Neural progenitor cell (in vitro differentiated cells): ENCODE measurements around the gene PDE1C. TPM values are rescaled to one million over a fixed set of nuclear protein-coding genes. Genes with fewer than 3 reads are reported as not detected.

ENCODE experiments used
- DNase-seq: peaks from one replicate; pipeline ENCODE4 v3.0.0-alpha.2; 2016; ENCODE audit warnings: low spot score
- H2AFZ ChIP-seq: fragments of 200-600 bp; sonication (generic); replicated peaks from 2 replicates; pipeline ENCODE4 v1.6.1; 2016; ENCODE audit warnings: antibody characterized with exemption
- H3F3A ChIP-seq: fragments of 200-600 bp; sonication (generic); 2 replicates; pipeline ENCODE4 v1.6.1; 2016; ENCODE audit warnings: antibody characterized with exemption, low read depth
- H3K27ac ChIP-seq: fragments of 200-600 bp; sonication (generic); 2 replicates; pipeline ENCODE4 v1.5.1; 2016; ENCODE audit warnings: mild to moderate bottlenecking
- H3K27me3 ChIP-seq: fragments of 200-600 bp; sonication (generic); 2 replicates; pipeline ENCODE4 v1.6.1; 2016; ENCODE audit warnings: mild to moderate bottlenecking, moderate library complexity
- H3K36me3 ChIP-seq: fragments of 200-600 bp; sonication (generic); 2 replicates; pipeline ENCODE4 v1.5.1; 2016
- H3K4me1 ChIP-seq: fragments of 200-600 bp; sonication (generic); 2 replicates; pipeline ENCODE4 v1.6.1; 2016; ENCODE audit warnings: mixed run types
- H3K4me2 ChIP-seq: fragments of 200-600 bp; sonication (generic); 2 replicates; pipeline ENCODE4 v1.6.1; 2016
- H3K4me3 ChIP-seq: fragments of 200-600 bp; sonication (generic); 2 replicates; pipeline ENCODE4 v1.5.1; 2016
- H3K79me2 ChIP-seq: fragments of 200-600 bp; sonication (generic); 2 replicates; pipeline ENCODE4 v1.6.1; 2016; ENCODE audit warnings: low read depth
- H3K9ac ChIP-seq: fragments of 200-600 bp; sonication (generic); 2 replicates; pipeline ENCODE4 v1.6.1; 2016
- H3K9me3 ChIP-seq: fragments of 200-600 bp; sonication (generic); 2 replicates; pipeline ENCODE4 v1.5.1; 2016; ENCODE audit warnings: low read depth
- H4K20me1 ChIP-seq: fragments of 200-600 bp; sonication (generic); 2 replicates; pipeline ENCODE4 v1.6.1; 2016; ENCODE audit warnings: low read depth
- H3K27ac Mint-ChIP-seq: 3 replicates; pipeline ENCODE4 v1.8.0; 2021; ENCODE audit warnings: mixed read lengths
- H3K27me3 Mint-ChIP-seq: 2 replicates; pipeline ENCODE4 v1.8.0; 2022; ENCODE audit warnings: low read depth, mild to moderate bottlenecking, inconsistent platforms, moderate library complexity, mixed read lengths; ENCODE audit not compliant: insufficient read depth
- H3K36me3 Mint-ChIP-seq: 3 replicates; pipeline ENCODE4 v1.8.0; 2021; ENCODE audit warnings: mixed read lengths
- H3K4me1 Mint-ChIP-seq: 3 replicates; pipeline ENCODE4 v1.8.0; 2021; ENCODE audit warnings: mixed read lengths
- H3K4me3 Mint-ChIP-seq: 3 replicates; pipeline ENCODE4 v1.8.0; 2021; ENCODE audit warnings: mild to moderate bottlenecking, moderate library complexity, mixed read lengths
- H3K9me3 Mint-ChIP-seq: 3 replicates; pipeline ENCODE4 v1.8.0; 2020; ENCODE audit warnings: mixed read lengths
- CTCF ChIP-seq: fragments of 200-600 bp; sonication (generic); IDR thresholded peaks from 2 replicates; pipeline ENCODE4 v1.5.1; 2017; ENCODE audit warnings: antibody characterized with exemption, mild to moderate bottlenecking
- EZH2 ChIP-seq: fragments of 200-600 bp; sonication (generic); IDR thresholded peaks from 2 replicates; pipeline ENCODE4 v1.6.1; 2017; ENCODE audit warnings: antibody characterized with exemption, mild to moderate bottlenecking, moderate library complexity
- EZH2phosphoT487 ChIP-seq: fragments of 200-600 bp; sonication (generic); IDR thresholded peaks from 2 replicates; pipeline ENCODE4 v1.6.1; 2017; ENCODE audit warnings: antibody characterized with exemption
- total RNA-seq: library from RNA; depleted of rRNA; stranded (reverse); fragments of >200 nt; gene quantifications from 2 replicates; pipeline ENCODE4 v1.2.3, GENCODE V29; 2015; ENCODE audit warnings: low replicate concordance

PDE1C gene
- total RNA-seq, 1 donor from 2014 or later = 0.54 TPM

GRCh38 chr7:32049599-32049998 is 20.6 kb downstream of the PDE1C start:
- Histone ChIP-seq H3K4me2 (no peak overlapping the region), H3K79me2 (no peaks in the 10 kb centered on the region), H3F3A (no peaks in the 10 kb centered on the region), H3K27ac (no peak overlapping the region), H3K4me1 (no peaks in the 10 kb centered on the region), H3K9me3 (no peaks in the 10 kb centered on the region), H2AFZ (no peak overlapping the region), H3K9ac (no peak overlapping the region), H4K20me1 (no peaks in the 10 kb centered on the region), H3K27me3 (no peaks in the 10 kb centered on the region), H3K4me3 (no peak overlapping the region), H3K36me3 (no peaks in the 10 kb centered on the region)
- no peak overlapping the region for H3K27ac Mint-ChIP-seq
- no peaks in the 10 kb centered on the region for H3K36me3 Mint-ChIP-seq
- peaks cover 11% of the 10 kb centered on the region for H3K4me1 Mint-ChIP-seq
- no peaks in the 10 kb centered on the region for H3K27me3 Mint-ChIP-seq
- TF ChIP-seq CTCF = no peak
- no peak for TF ChIP-seq EZH2phosphoT487
- no peak for TF ChIP-seq EZH2
- DNase-seq = no peak
- no peak overlapping the region for H3K4me3 Mint-ChIP-seq
- no peaks in the 10 kb centered on the region for H3K9me3 Mint-ChIP-seq

DNA sequence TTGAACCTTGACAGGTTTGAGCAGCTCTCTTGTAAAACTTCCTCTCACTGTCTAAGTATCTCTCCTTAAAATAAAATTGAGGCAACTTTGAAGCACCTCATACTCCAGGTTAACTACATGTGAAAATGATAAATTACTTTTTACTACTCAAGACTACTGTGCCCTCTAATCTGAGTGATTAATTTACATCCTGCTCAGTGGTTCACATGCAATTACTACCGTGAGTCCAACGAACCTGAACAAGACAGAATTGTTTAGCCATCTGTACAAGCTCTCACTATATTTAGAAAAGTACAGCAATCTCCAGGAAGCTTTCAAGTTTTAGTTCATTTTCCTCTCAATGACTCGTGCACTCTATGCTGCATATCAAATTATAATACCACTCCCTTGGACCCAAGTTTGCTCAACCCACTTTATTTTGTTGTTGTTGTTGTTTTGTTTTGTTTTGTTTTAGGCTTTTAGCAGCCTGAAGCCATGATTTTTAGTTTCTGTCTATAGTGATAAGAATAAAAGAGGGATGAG is 21.2 kb downstream of the PDE1C start:
- no peaks in the 10 kb centered on the region for H3K9me3 ChIP-seq
- H3K4me1 ChIP-seq = no peaks in the 10 kb centered on the region
- no peak overlapping the region for H3K4me3 Mint-ChIP-seq
- H3K36me3 ChIP-seq = no peaks in the 10 kb centered on the region
- H3K27me3 Mint-ChIP-seq = no peaks in the 10 kb centered on the region
- no peak overlapping the region for H3K9ac ChIP-seq
- H2AFZ ChIP-seq = no peak overlapping the region
- no peaks in the 10 kb centered on the region for H3K27me3 ChIP-seq
- H3K36me3 Mint-ChIP-seq = no peaks in the 10 kb centered on the region
- H3K4me3 ChIP-seq = no peak overlapping the region
- no peaks in the 10 kb centered on the region for H3K9me3 Mint-ChIP-seq
- no peak for DNase-seq
- no peaks in the 10 kb centered on the region for H4K20me1 ChIP-seq
- H3K27ac ChIP-seq = no peak overlapping the region
- peaks cover 11% of the 10 kb centered on the region for H3K4me1 Mint-ChIP-seq
- no peaks in the 10 kb centered on the region for H3F3A ChIP-seq
- no peaks in the 10 kb centered on the region for H3K79me2 ChIP-seq
- TF ChIP-seq CTCF (no peak), EZH2phosphoT487 (no peak), EZH2 (no peak)
- no peak overlapping the region for H3K4me2 ChIP-seq
- H3K27ac Mint-ChIP-seq = no peak overlapping the region

- Mint-ChIP-seq H3K27ac (no peak overlapping the region), H3K9me3 (no peaks in the 10 kb centered on the region), H3K27me3 (no peaks in the 10 kb centered on the region), H3K4me3 (no peak overlapping the region), H3K36me3 (no peaks in the 10 kb centered on the region), H3K4me1 (peaks cover 11% of the 10 kb centered on the region)
- Histone ChIP-seq H4K20me1 (no peaks in the 10 kb centered on the region), H3K27me3 (no peaks in the 10 kb centered on the region), H3K79me2 (no peaks in the 10 kb centered on the region), H3F3A (no peaks in the 10 kb centered on the region), H3K4me1 (no peaks in the 10 kb centered on the region), H3K36me3 (no peaks in the 10 kb centered on the region), H3K4me3 (no peak overlapping the region), H3K9me3 (no peaks in the 10 kb centered on the region), H3K9ac (no peak overlapping the region), H3K27ac (no peak overlapping the region), H2AFZ (no peak overlapping the region), H3K4me2 (no peak overlapping the region)
- TF ChIP-seq EZH2 = no peak
- TF ChIP-seq CTCF = no peak
- no peak for TF ChIP-seq EZH2phosphoT487
- DNase-seq = no peak
Measured at GRCh38 chr7:32047801-32048200, 22.4 kb downstream of the PDE1C start.
